T-helper 17 cell (primary cell): ENCODE results near the gene ACOD1. TPM values are rescaled to one million over a fixed set of nuclear protein-coding genes. Genes with fewer than 3 reads are reported as not detected.
A peak's percentile ranks its signal among the peaks of the same experiment; 100 is the strongest.
"Not testable (repeated sequence)": the region's sequence is repeated elsewhere in the genome, so short reads cannot be mapped to it uniquely, and the experiment has no call there.

Experiments
- ATAC-seq: fragments of 150-1000 bp; cut with Tn5 transposase; 2 replicates; pipeline ENCODE4 v1.10.0; 2021; ENCODE audit warnings: mild to moderate bottlenecking, moderate library complexity
- DNase-seq, 3 donors: peaks; one replicate each; pipeline versions ENCODE4 v3.0.0 to v3.0.0-alpha.2; 2020 to 2021
- H3K9me3 ChIP-seq: one replicate; pipeline ENCODE4 v1.7.0; 2013; ENCODE audit warnings: low read length, mild to moderate bottlenecking; ENCODE audit not compliant: control insufficient read depth, poor library complexity, severe bottlenecking
- H3K27ac Mint-ChIP-seq: one replicate; pipeline ENCODE4 v1.8.0; 2022; ENCODE audit warnings: mild to moderate bottlenecking, moderate library complexity, mixed read lengths
- H3K27me3 Mint-ChIP-seq: one replicate; pipeline ENCODE4 v1.8.0; 2022; ENCODE audit warnings: mixed read lengths
- H3K36me3 Mint-ChIP-seq: one replicate; pipeline ENCODE4 v1.8.0; 2022; ENCODE audit warnings: low read depth, mixed read lengths
- H3K4me1 Mint-ChIP-seq: one replicate; pipeline ENCODE4 v1.8.0; 2022; ENCODE audit warnings: mild to moderate bottlenecking, mixed read lengths
- H3K4me3 Mint-ChIP-seq: one replicate; pipeline ENCODE4 v1.8.0; 2022; ENCODE audit warnings: mild to moderate bottlenecking, moderate library complexity, mixed read lengths
- total RNA-seq, 4 donors: library from RNA in 2 of 4; stranded (reverse) in 2 of 4; gene quantifications; one replicate each; pipeline ENCODE4 v1.2.3 and lab custom pipeline; 2022 to 2026

Gene ACOD1
- not detected for total RNA-seq
- total RNA-seq (lab: John Stamatoyannopoulos, UW), result 0 reads per million in 2 donors

DNA sequence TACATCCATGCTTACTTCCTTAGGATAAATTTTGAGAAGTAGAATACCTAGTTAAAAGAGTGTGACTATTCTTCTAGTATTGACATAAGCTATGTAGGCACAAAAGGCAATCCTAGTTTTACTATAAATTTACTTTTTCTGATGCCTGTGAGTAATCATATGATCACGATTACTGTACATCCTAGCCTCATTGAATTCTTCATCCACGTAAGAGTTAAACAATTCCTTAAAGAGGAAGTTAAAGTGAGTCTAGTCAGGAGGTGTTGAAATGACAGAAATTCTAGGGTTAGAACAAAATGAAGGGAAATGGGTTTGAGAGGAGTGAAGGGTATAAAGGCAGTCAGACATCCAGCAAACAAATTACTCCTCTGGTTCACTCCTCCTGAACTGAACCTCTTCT is at the start of gene ACOD1:
Gene ACOD1, plus strand, starts transcription at position 363 of the 400 bp plus-strand sequence. CDS start 48 bp downstream, outside the sequence.
- H3K4me1 Mint-ChIP-seq, result no peaks in the 10 kb centered on the region
- H3K36me3 Mint-ChIP-seq, result peaks cover 2% of the 10 kb centered on the region
- DNase-seq (no peak), ATAC-seq (no peak)
- H3K4me3 Mint-ChIP-seq, result no peak within 1 kb of the TSS
- H3K9me3 ChIP-seq, result no peaks in the 10 kb centered on the region
- H3K27me3 Mint-ChIP-seq, result peaks cover 20% of the 10 kb centered on the region
- H3K27ac Mint-ChIP-seq, result no peak within 1 kb of the TSS

DNA sequence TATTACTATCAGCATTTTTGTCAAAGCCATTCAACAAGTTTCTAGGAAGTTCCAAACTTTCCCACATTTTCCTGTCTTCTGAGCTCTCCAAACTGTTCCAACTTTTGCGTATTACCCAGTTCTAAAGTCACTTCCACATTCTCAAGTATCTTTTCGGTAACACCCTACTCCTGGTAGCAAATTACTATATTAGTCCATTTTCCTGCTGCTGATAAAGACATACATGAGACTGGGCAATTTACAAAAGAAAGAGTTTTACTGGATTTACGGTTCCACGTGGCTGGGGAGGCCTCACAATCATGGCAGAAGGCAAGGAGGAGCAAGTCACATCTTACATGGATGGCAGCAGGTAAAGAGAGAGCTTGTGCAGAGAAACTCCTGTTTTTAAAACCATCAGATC is 49.2 kb upstream of the ACOD1 start:
- not testable (repeated sequence) for ATAC-seq, DNase-seq, H3K4me1 Mint-ChIP-seq, H3K4me3 Mint-ChIP-seq, H3K36me3 Mint-ChIP-seq, H3K27ac Mint-ChIP-seq, H3K9me3 ChIP-seq
- H3K27me3 Mint-ChIP-seq, result peaks cover 18% of the 10 kb centered on the region

DNA sequence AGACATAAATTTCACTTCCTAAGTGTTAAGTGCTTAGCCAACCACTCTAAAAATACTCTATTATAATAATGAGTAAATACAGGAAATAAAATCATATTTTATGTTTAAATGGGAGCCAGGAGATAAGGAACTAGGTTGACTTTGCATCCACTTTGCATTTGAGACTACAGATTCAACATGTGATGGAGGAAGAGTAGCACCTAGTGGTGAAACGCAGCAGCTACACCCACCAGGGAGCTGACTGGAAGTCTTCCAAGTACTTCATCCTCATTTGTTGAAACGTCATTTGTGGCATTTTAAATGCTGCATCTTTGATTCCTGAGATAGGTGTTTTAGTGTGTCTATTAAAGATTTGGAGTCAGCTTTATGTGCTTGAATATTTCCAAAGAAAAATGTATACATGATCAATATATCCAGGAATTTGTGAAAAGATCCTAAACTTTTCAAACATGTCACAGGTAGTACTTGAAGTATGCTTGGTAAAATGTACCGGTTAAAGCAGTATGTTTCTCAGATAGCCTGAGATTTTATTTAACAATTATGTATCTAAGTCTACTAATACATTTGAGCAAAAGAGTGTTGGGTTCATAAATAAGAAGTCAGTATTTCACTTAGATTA is 44.7 kb upstream of the ACOD1 start:
- H3K9me3 ChIP-seq, result no peaks in the 10 kb centered on the region
- peaks cover 2% of the 10 kb centered on the region for H3K4me1 Mint-ChIP-seq
- peaks cover 37% of the 10 kb centered on the region for H3K27me3 Mint-ChIP-seq
- no peak overlapping the region for H3K27ac Mint-ChIP-seq
- H3K36me3 Mint-ChIP-seq, result no peaks in the 10 kb centered on the region
- peak; percentile 89 for ATAC-seq
- H3K4me3 Mint-ChIP-seq, result no peak overlapping the region
- peak; percentile 27 to 52 (median 40) for DNase-seq

DNA sequence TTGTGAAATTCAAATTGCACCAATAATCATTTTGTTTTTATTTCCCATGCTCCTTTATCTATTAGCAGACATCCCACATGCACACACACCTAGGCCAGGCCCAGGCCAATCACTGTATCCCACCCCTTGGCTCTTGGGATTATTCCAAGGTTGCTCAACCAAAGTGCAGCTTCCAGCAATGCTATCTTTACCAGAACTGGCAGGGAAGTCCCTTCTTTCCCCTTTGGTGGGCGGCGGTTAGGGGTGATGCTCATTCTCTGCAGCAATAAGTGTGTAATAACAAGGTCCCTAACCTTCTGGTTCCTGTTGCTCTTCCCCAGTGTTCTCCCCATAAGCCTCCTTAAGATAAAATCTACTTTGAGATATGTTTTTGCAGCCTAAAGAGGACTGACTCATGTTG is 43.8 kb upstream of the ACOD1 start:
- H3K4me3 Mint-ChIP-seq, result no peak overlapping the region
- ATAC-seq, result no peak
- peaks cover 6% of the 10 kb centered on the region for H3K4me1 Mint-ChIP-seq
- H3K27ac Mint-ChIP-seq, result no peak overlapping the region
- peaks cover 3% of the 10 kb centered on the region for H3K36me3 Mint-ChIP-seq
- H3K27me3 Mint-ChIP-seq, result peaks cover 45% of the 10 kb centered on the region
- no peaks in the 10 kb centered on the region for H3K9me3 ChIP-seq
- DNase-seq, result no peak

- peaks cover 64% of the 10 kb centered on the region for H3K27me3 Mint-ChIP-seq
- DNase-seq, result no peak
- no peaks in the 10 kb centered on the region for H3K9me3 ChIP-seq
- ATAC-seq, result no peak
- peaks cover 3% of the 10 kb centered on the region for H3K36me3 Mint-ChIP-seq
- H3K4me1 Mint-ChIP-seq, result peaks cover 6% of the 10 kb centered on the region
- H3K27ac Mint-ChIP-seq, result no peak overlapping the region
- no peak overlapping the region for H3K4me3 Mint-ChIP-seq
Measured at GRCh38 chr13:76912476-76912875, 35.8 kb upstream of the ACOD1 start.

GRCh38 chr13:76913898-76914297 is 34.4 kb upstream of the ACOD1 start:
- ATAC-seq, result no peak
- Mint-ChIP-seq H3K4me3 (no peak overlapping the region), H3K27me3 (peaks cover 59% of the 10 kb centered on the region), H3K27ac (no peak overlapping the region), H3K36me3 (peaks cover 3% of the 10 kb centered on the region), H3K4me1 (peaks cover 2% of the 10 kb centered on the region)
- no peak for DNase-seq
- no peaks in the 10 kb centered on the region for H3K9me3 ChIP-seq

- H3K27me3 Mint-ChIP-seq, result peaks cover 42% of the 10 kb centered on the region
- DNase-seq (no peak), ATAC-seq (no peak)
- no peak overlapping the region for H3K4me3 Mint-ChIP-seq
- H3K27ac Mint-ChIP-seq, result no peak overlapping the region
- no peaks in the 10 kb centered on the region for H3K36me3 Mint-ChIP-seq
- no peaks in the 10 kb centered on the region for H3K4me1 Mint-ChIP-seq
- H3K9me3 ChIP-seq, result no peaks in the 10 kb centered on the region
Measured at GRCh38 chr13:76917095-76917494, 31.2 kb upstream of the ACOD1 start.

DNA sequence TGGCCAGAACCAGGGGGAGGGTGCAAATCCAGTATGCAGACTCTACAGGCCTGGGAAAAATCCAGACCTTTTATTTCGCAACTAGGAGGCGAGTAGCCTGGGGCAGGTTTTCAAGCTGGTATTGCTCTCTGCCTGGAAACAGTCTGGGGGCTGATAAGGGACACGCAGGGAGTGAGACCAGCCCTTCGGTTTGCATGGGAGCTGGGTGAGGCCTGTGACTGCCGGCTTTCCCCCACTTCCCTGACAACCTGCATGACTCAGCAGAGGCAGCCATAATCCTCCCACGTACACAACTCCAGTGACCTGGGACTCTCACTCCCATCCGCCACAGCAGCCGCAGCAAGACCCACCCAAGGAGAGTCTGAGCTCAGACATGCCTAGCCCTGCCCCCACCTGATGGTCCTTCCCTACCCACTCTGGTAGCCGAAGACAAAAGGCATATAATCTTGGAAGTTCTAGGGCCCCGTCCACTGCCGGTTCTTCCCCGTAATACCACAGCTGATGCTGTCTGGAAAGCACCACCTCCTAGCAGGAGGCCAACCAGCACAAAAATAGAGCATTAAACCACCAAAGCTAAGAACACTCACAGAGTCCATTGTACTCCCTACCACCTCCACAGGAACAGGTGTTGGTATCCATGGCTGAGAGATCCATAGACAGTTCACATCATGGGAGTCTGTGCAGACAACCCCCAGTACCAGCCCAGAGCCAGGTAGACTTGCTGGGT is 30.4 kb upstream of the ACOD1 start:
- H3K9me3 ChIP-seq, ATAC-seq, DNase-seq, H3K4me3 Mint-ChIP-seq, H3K36me3 Mint-ChIP-seq, H3K27ac Mint-ChIP-seq, H3K4me1 Mint-ChIP-seq: not testable (repeated sequence)
- H3K27me3 Mint-ChIP-seq, result peaks cover 43% of the 10 kb centered on the region

GRCh38 chr13:76921516-76921915 is 26.8 kb upstream of the ACOD1 start:
- H3K4me3 Mint-ChIP-seq, result no peak overlapping the region
- peaks cover 35% of the 10 kb centered on the region for H3K27me3 Mint-ChIP-seq
- no peaks in the 10 kb centered on the region for H3K9me3 ChIP-seq
- DNase-seq (no peak), ATAC-seq (no peak)
- no peaks in the 10 kb centered on the region for H3K36me3 Mint-ChIP-seq
- no peak overlapping the region for H3K27ac Mint-ChIP-seq
- H3K4me1 Mint-ChIP-seq, result no peaks in the 10 kb centered on the region

DNA sequence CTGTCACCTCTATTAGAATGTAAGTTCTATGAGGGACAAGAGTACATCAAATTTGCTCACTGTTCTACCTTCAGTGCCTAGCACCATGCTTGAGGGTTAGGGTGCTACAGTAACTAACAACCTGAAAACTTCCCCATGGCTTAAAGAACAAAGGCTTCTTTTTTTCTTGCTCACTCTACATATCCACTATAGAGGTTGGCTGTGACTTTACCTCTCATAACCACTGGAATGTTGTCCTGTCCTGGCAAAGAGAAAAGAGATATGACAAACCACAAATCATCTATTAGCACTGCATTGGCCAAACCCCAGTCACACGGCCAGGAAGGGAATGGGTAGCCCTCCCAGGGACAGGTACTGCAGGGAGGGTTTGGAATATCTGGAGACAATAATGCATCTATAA is 23.2 kb upstream of the ACOD1 start:
- no peak for ATAC-seq
- H3K4me1 Mint-ChIP-seq, result no peaks in the 10 kb centered on the region
- no peaks in the 10 kb centered on the region for H3K9me3 ChIP-seq
- H3K27ac Mint-ChIP-seq, result no peak overlapping the region
- no peak for DNase-seq
- H3K4me3 Mint-ChIP-seq, result no peak overlapping the region
- H3K36me3 Mint-ChIP-seq, result no peaks in the 10 kb centered on the region
- peaks cover 28% of the 10 kb centered on the region for H3K27me3 Mint-ChIP-seq

GRCh38 chr13:76927955-76928354 is 20.4 kb upstream of the ACOD1 start:
- DNase-seq, result no peak
- Mint-ChIP-seq H3K36me3 (no peaks in the 10 kb centered on the region), H3K4me3 (no peak overlapping the region), H3K27me3 (peaks cover 22% of the 10 kb centered on the region), H3K27ac (no peak overlapping the region), H3K4me1 (no peaks in the 10 kb centered on the region)
- no peak for ATAC-seq
- no peaks in the 10 kb centered on the region for H3K9me3 ChIP-seq

- no peaks in the 10 kb centered on the region for H3K9me3 ChIP-seq
- Mint-ChIP-seq H3K4me1 (no peaks in the 10 kb centered on the region), H3K27me3 (peaks cover 18% of the 10 kb centered on the region), H3K36me3 (no peaks in the 10 kb centered on the region), H3K27ac (no peak overlapping the region), H3K4me3 (no peak overlapping the region)
- DNase-seq, result no peak
- no peak for ATAC-seq
Measured at GRCh38 chr13:76928456-76928855, 19.9 kb upstream of the ACOD1 start.

GRCh38 chr13:76929320-76929719 is 19.0 kb upstream of the ACOD1 start:
- H3K27ac Mint-ChIP-seq, result no peak overlapping the region
- DNase-seq (no peak), ATAC-seq (no peak)
- H3K4me1 Mint-ChIP-seq, result no peaks in the 10 kb centered on the region
- H3K4me3 Mint-ChIP-seq, result no peak overlapping the region
- H3K36me3 Mint-ChIP-seq, result no peaks in the 10 kb centered on the region
- H3K27me3 Mint-ChIP-seq, result peaks cover 18% of the 10 kb centered on the region
- H3K9me3 ChIP-seq, result no peaks in the 10 kb centered on the region

DNA sequence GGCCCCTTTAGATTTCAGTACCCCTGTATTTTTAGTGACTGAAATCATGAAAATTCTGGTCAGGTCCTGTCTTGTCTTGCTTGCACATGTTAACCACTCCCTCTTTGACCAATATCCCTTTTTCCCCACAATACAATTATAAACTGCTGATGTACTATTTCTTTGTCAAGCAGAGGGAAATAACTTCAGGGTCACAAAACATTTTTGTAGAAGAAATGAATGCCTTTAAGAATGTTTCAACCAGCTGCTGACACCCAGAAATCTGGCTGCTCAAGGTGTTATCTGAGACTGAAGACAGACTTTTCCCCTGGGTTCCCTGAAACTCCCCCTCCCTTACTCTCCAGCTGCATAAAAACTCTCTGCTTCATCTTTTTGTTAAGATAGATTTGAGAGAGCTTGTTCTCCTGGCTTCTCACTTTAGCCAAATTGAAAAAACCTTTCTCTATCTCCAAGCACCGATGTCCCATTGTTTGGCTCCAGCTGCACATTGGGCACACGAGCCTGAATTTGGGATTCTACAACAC is 18.4 kb upstream of the ACOD1 start:
- H3K4me1 Mint-ChIP-seq, result no peaks in the 10 kb centered on the region
- no peak overlapping the region for H3K27ac Mint-ChIP-seq
- H3K4me3 Mint-ChIP-seq, result no peak overlapping the region
- H3K9me3 ChIP-seq, result no peaks in the 10 kb centered on the region
- no peaks in the 10 kb centered on the region for H3K36me3 Mint-ChIP-seq
- ATAC-seq, result no peak
- peaks cover 15% of the 10 kb centered on the region for H3K27me3 Mint-ChIP-seq
- no peak for DNase-seq
